Measurements from ENCODE around the gene ASIC4.

The ASIC4 gene

DNA sequence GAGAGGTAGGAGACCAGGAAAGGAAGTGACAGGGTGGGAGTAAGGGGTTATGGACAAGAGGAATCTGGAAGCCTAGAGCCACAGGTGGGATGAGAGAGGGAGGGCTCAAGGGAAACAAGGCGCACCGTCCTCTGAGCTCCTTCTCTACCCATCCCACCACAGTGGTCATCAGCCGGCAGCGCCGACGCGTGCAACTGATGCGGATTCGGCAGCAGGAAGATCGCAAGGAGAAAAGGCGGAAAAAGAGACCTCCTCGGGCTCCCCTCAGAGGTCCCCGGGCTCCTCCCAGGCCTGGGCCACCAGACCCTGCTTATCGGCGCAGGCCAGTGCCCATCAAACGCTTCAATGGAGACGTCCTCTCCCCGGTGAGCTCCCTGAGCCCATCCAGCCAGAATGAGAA is 34.7 kb downstream of the ASIC4 start:
- no peak for DNase-seq (ENCODE audit: low read depth)
- no peak overlapping the region for H3K4me3 ChIP-seq (ENCODE audit: low read depth, low read length)
- TF ChIP-seq MYC (IDR thresholded peaks at IDR 0.05; ENCODE audit: low read depth, low read length) (no peak), POLR2A (IDR thresholded peaks at IDR 0.05; ENCODE audit: extremely low read depth, insufficient read length) (no peak)
- TF ChIP-seq, protein P1, sequence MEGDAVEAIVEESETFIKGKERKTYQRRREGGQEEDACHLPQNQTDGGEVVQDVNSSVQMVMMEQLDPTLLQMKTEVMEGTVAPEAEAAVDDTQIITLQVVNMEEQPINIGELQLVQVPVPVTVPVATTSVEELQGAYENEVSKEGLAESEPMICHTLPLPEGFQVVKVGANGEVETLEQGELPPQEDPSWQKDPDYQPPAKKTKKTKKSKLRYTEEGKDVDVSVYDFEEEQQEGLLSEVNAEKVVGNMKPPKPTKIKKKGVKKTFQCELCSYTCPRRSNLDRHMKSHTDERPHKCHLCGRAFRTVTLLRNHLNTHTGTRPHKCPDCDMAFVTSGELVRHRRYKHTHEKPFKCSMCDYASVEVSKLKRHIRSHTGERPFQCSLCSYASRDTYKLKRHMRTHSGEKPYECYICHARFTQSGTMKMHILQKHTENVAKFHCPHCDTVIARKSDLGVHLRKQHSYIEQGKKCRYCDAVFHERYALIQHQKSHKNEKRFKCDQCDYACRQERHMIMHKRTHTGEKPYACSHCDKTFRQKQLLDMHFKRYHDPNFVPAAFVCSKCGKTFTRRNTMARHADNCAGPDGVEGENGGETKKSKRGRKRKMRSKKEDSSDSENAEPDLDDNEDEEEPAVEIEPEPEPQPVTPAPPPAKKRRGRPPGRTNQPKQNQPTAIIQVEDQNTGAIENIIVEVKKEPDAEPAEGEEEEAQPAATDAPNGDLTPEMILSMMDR (IDR thresholded peaks at IDR 0.05; ENCODE audit: low read depth, low read length): no peak
- TF ChIP-seq, protein P2, sequence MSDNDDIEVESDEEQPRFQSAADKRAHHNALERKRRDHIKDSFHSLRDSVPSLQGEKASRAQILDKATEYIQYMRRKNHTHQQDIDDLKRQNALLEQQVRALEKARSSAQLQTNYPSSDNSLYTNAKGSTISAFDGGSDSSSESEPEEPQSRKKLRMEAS (IDR thresholded peaks at IDR 0.05; ENCODE audit: low read depth, low read length): no peak

DNA sequence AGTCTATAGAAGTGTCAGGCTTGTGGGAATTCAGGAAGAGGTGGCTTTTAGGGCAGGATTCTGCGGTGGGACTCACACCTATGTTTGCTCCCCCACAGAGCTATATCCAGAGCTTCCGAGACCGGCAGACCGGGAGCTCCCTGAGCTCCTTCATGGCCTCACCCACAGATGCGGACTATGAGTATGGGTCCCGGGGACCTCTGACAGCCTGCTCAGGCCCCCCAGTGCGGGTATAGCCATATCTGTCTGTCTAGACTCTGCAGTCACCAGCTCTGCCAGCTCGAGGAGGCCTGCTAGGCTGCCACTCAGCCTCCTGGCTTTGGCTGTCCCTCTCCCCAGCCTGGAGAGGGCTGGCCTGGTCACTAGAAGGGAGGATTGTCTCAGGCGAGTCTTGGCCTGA is 35.3 kb downstream of the ASIC4 start:
- H3K4me3 ChIP-seq (ENCODE audit: low read depth, low read length): no peak overlapping the region
- no peak for DNase-seq (ENCODE audit: low read depth)
- TF ChIP-seq, protein P2 (IDR thresholded peaks at IDR 0.05; ENCODE audit: low read depth, low read length): no peak
- TF ChIP-seq POLR2A (IDR thresholded peaks at IDR 0.05; ENCODE audit: extremely low read depth, insufficient read length) (no peak), MYC (IDR thresholded peaks at IDR 0.05; ENCODE audit: low read depth, low read length) (no peak)
- TF ChIP-seq, protein P1 (IDR thresholded peaks at IDR 0.05; ENCODE audit: low read depth, low read length): no peak

DNA sequence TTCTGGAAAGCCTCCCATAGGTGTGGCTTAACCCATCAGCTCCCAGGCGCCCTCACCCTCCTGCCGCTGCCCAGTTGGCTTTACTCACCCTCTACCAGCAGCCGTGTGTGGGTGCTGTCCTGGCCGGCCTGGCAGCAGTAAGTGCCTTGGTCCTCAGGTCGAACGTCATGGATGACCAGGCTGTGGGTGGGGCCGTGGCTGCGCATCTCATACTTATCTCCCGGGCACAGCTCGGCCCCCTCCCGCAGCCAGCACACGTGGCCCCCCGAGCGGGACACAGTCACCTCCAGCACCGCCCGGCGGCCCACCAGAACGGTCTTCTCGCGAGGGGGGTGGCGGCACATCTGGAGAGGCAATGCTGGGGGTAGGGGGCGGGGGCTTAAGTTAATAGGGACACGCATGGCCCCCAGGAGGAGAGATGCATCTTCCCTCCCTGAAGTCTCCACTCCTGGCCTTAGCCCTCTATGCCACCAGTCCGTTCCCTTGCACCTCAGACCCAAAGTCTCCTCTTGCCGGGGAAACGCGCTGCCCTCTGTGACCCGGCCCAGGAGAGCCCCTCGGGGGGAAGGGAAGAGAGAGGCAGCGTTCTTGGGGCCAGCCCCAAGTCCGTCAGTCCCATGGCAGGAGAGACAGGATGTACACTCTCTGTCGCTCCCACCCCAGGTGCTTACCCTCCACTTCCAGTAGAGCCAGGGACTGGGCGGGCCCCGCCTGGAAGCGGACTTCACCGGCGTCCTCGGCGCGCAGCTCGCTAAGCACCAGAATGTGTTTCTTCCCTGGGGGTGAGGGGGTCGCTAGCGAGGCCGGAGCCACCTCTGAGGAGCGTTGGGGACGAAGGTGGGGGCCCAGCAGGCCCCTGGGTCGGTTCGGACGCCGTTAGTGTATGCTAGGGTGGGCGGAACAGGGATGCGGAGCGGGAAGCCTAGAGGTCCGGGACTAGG is 37.4 kb downstream of the ASIC4 start:
- no peak overlapping the region for H3K4me3 ChIP-seq (ENCODE audit: low read depth, low read length)
- no peak for DNase-seq (ENCODE audit: low read depth)
- no peak for TF ChIP-seq MYC (IDR thresholded peaks at IDR 0.05; ENCODE audit: low read depth, low read length)
- TF ChIP-seq, protein P1 (IDR thresholded peaks at IDR 0.05; ENCODE audit: low read depth, low read length): no peak
- TF ChIP-seq POLR2A (IDR thresholded peaks at IDR 0.05; ENCODE audit: extremely low read depth, insufficient read length): no peak
- TF ChIP-seq, protein P2 (IDR thresholded peaks at IDR 0.05; ENCODE audit: low read depth, low read length): no peak

DNA sequence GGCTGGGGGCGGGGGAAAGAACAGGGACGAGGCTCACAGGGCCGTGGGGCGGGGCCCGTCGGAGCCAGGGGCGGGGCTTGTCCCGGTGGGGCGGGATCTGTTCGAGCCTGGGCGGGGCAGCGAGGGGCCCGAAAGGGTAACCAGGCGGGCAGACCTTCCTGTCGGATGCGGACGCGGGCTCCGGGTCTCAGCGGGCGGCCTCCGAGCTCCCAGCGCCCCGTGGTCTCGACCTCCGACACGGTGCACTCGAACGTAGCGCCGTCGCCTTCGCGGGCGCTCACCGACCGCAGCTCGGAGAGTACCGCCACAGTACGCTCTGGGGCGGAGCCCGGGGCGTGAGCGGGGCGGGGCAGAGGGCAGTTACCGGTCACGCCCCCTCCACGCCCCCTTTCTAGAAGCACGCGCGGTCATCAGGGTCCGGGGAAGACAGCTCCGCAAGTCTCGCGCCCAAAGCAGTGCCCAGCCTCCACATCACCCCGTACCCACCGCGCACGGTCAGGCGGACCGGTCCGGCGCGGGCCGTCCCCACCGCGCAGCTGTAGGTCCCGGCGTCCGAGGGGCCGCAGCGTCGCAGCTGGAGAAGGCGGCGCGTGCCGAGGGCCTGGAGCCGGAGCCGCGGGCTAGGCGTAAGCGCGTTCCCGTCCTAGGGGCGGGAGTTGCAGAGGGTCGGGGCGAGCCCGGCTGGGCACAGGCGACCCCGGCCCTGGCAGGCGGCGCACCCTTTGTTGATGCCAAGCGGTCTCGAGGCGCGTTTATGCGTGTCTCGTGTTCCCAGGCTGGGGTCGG is 38.3 kb downstream of the ASIC4 start:
- TF ChIP-seq POLR2A (IDR thresholded peaks at IDR 0.05; ENCODE audit: extremely low read depth, insufficient read length): no peak
- no peak for DNase-seq (ENCODE audit: low read depth)

DNA sequence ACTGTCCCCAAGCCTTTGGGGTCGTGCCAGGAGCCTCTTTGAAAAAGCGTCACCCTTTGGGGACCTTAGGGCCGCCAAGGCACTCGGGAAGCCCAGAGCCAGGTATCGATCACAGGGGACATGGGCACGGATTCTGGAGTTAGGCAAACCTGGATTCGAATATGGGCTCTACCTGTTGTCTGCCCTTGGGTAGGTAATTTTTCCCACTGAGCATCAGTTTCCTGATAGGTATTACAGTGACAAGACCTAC is 38.8 kb downstream of the ASIC4 start:
- DNase-seq (ENCODE audit: low read depth): no peak
- TF ChIP-seq POLR2A (IDR thresholded peaks at IDR 0.05; ENCODE audit: extremely low read depth, insufficient read length): no peak
- TF ChIP-seq, protein P2 (IDR thresholded peaks at IDR 0.05; ENCODE audit: low read depth, low read length): no peak
- TF ChIP-seq, protein P1 (IDR thresholded peaks at IDR 0.05; ENCODE audit: low read depth, low read length): no peak
- TF ChIP-seq MYC (IDR thresholded peaks at IDR 0.05; ENCODE audit: low read depth, low read length): no peak
- no peak overlapping the region for H3K4me3 ChIP-seq (ENCODE audit: low read depth, low read length)

More for the DNA sequence above, 38.3 kb downstream of the ASIC4 start:
- no peak overlapping the region for H3K4me3 ChIP-seq (ENCODE audit: low read depth, low read length)

DNA sequence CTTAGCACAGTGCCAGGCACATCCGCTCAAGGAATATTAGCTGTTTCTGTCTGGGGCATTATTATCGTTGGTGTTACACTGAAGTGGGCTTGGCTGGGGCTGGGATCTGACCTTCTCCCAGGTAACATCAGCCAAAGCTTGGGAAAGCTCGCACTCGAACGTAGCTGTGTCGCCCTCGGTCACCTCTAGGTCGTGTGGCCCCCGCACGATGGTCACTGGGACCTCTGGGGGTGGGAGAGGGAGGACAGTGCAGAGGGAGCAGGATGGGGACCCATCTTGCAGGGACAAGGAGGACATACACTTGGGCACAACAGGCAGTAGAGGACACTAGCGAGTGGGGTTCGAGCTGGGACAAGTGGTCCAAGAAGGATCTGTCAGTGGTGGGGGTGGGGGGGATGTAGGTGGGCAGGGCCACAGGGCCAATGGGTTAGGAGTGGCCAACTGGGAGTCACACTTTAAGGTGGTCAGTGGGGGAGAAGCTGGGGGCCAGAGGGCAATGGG is 39.2 kb downstream of the ASIC4 start:
- TF ChIP-seq, protein P1 (IDR thresholded peaks at IDR 0.05; ENCODE audit: low read depth, low read length): no peak
- no peak for TF ChIP-seq POLR2A (IDR thresholded peaks at IDR 0.05; ENCODE audit: extremely low read depth, insufficient read length)
- TF ChIP-seq, protein P2 (IDR thresholded peaks at IDR 0.05; ENCODE audit: low read depth, low read length): no peak
- H3K4me3 ChIP-seq (ENCODE audit: low read depth, low read length): no peak overlapping the region
- DNase-seq (ENCODE audit: low read depth): no peak
